ENCODE results near the gene SERPINA3. TPM values are rescaled to one million over a fixed set of nuclear protein-coding genes. Genes with fewer than 3 reads are reported as not detected.

Gene SERPINA3
- polyA plus RNA-seq (0.33 to 1.5 TPM (median 0.50 TPM) in 3 replicates), polyA minus RNA-seq (0.99 to 1.1 TPM in 2 of 3 replicates, not detected in the other)
- 2.4 TPM for polyA plus RNA-seq (2011; ENCODE audit: low read depth)
- 0.53 and 0.94 TPM in 2 replicates for polyA plus RNA-seq (2011; cell fraction: cytosol; rRNA removed)
- 4.0 and 4.3 TPM in 2 replicates for polyA plus RNA-seq (2011; cell fraction: nucleus; rRNA removed)
- polyA plus RNA-seq (2012; ENCODE audit: low replicate concordance): 0.33 and 6.3 TPM in 2 replicates
- not detected for polyA minus RNA-seq (2011; cell fraction: cytosol; rRNA and poly(A)+ RNA removed)
- polyA minus RNA-seq (2011; cell fraction: nucleus; rRNA and poly(A)+ RNA removed): 2.6 and 3.6 TPM in 2 replicates

GRCh38 chr14:94612174-94612573, at the start of gene SERPINA3:
SERPINA3 (plus strand) TSS chr14:94612391; CDS start chr14:94614442, 2,051 bp downstream.
- no peak for TF ChIP-seq EZH2 (IDR thresholded peaks at IDR 0.05; ENCODE audit: low read length)
- TF ChIP-seq, protein P1, sequence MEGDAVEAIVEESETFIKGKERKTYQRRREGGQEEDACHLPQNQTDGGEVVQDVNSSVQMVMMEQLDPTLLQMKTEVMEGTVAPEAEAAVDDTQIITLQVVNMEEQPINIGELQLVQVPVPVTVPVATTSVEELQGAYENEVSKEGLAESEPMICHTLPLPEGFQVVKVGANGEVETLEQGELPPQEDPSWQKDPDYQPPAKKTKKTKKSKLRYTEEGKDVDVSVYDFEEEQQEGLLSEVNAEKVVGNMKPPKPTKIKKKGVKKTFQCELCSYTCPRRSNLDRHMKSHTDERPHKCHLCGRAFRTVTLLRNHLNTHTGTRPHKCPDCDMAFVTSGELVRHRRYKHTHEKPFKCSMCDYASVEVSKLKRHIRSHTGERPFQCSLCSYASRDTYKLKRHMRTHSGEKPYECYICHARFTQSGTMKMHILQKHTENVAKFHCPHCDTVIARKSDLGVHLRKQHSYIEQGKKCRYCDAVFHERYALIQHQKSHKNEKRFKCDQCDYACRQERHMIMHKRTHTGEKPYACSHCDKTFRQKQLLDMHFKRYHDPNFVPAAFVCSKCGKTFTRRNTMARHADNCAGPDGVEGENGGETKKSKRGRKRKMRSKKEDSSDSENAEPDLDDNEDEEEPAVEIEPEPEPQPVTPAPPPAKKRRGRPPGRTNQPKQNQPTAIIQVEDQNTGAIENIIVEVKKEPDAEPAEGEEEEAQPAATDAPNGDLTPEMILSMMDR (optimal IDR thresholded peaks at IDR 0.05 in 1 of 3, IDR thresholded peaks at IDR 0.05 in 1 of 3, conservative IDR thresholded peaks at IDR 0.05 in 1 of 3; ENCODE audit: extremely low read depth in 1 of 3, insufficient read depth in 2 of 3, low read length in 3 of 3): no peak

DNA sequence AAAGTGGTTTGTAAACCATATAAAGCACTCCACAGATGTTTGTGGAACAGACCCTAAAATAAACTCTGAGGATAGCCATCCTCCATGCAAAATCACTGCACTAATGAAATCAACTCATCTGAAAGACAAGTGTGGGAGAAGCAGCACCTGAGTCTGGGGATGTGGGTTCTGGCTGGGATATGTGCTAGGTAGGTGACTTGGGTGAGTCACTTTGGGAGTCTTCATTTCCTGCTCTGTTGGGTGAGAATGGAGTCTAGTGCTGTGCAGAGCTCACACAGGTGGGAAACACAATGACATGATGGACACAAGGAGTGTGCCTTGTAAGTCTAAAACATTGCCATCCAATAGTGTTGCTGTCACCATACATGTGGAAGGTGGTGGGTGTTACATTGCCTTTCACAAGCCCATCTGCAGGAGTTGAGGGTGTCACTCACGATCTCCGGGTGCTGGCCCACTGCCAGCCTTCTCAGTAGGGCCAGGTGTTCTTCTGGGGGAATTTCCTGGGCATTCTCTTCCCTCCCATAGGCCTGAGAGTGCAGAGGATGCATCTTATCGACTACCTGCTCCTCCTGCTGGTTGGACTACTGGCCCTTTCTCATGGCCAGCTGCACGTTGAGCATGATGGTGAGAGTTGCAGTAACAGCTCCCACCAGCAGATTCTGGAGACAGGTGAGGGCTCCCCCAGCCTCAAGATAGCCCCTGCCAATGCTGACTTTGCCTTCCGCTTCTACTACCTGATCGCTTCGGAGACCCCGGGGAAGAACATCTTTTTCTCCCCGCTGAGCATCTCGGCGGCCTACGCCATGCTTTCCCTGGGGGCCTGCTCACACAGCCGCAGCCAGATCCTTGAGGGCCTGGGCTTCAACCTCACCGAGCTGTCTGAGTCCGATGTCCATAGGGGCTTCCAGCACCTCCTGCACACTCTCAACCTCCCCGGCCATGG, 49.0 kb upstream of the SERPINA3 start:
- Histone ChIP-seq H2AFZ (ENCODE audit: control insufficient read depth, low read length) (no peak overlapping the region), H3K4me3 (ENCODE audit: control insufficient read depth in 2 of 3, extremely low read depth in 1 of 3, insufficient read depth in 2 of 3, low read depth in 1 of 3, low read length in 3 of 3) (no peak overlapping the region), H4K20me1 (ENCODE audit: control insufficient read depth, extremely low read depth, insufficient read depth, low read length) (no peaks in the 10 kb centered on the region), H3K36me3 (ENCODE audit: control insufficient read depth in 2 of 2, extremely low read depth in 1 of 2, insufficient read depth in 2 of 2, low read length in 2 of 2) (no peaks in the 10 kb centered on the region), H3K27ac (ENCODE audit: control insufficient read depth, insufficient read depth, low read length) (no peak overlapping the region), H3K9me1 (ENCODE audit: control insufficient read depth, extremely low read depth, insufficient read depth, low read length) (no peaks in the 10 kb centered on the region), H3K4me2 (ENCODE audit: control insufficient read depth, extremely low read depth, insufficient read depth, low read depth, low read length) (no peak overlapping the region), H3K27me3 (ENCODE audit: control insufficient read depth, extremely low read depth, insufficient read depth, low read length) (no peaks in the 10 kb centered on the region), H3K9me3 (ENCODE audit: control insufficient read depth, low read depth, low read length) (no peaks in the 10 kb centered on the region), H3K9ac (ENCODE audit: control insufficient read depth, extremely low read depth, insufficient read depth, low read length) (no peak overlapping the region), H3K79me2 (ENCODE audit: control insufficient read depth, insufficient read depth, low read length) (no peaks in the 10 kb centered on the region), H3K4me1 (ENCODE audit: control insufficient read depth, extremely low read depth, insufficient read depth, low read length) (no peaks in the 10 kb centered on the region)
- DNase-seq (ENCODE audit: low read depth, low spot score) (no peak), FAIRE-seq (no peak)
- TF ChIP-seq EZH2 (IDR thresholded peaks at IDR 0.05; ENCODE audit: low read length): no peak
- TF ChIP-seq, protein P1 (optimal IDR thresholded peaks at IDR 0.05 in 1 of 3, IDR thresholded peaks at IDR 0.05 in 1 of 3, conservative IDR thresholded peaks at IDR 0.05 in 1 of 3; ENCODE audit: extremely low read depth in 1 of 3, insufficient read depth in 2 of 3, low read length in 3 of 3): no peak
- dilution Hi-C loops (cut with MboI; ENCODE audit: extremely low pct_ligation_motif_present, low sequenced_read_pairs): no loop called here

More at GRCh38 chr14:94612174-94612573, at the start of gene SERPINA3:
- no peaks in the 10 kb centered on the region for H4K20me1 ChIP-seq (ENCODE audit: control insufficient read depth, extremely low read depth, insufficient read depth, low read length)
- FAIRE-seq (no peak), DNase-seq (ENCODE audit: low read depth, low spot score) (no peak)
- H3K9ac ChIP-seq (ENCODE audit: control insufficient read depth, extremely low read depth, insufficient read depth, low read length): no peak within 1 kb of the TSS
- H2AFZ ChIP-seq (ENCODE audit: control insufficient read depth, low read length): no peak within 1 kb of the TSS
- H3K79me2 ChIP-seq (ENCODE audit: control insufficient read depth, insufficient read depth, low read length): no peaks in the 10 kb centered on the region
- H3K27ac ChIP-seq (ENCODE audit: control insufficient read depth, insufficient read depth, low read length): no peak within 1 kb of the TSS
- dilution Hi-C loops (cut with MboI; ENCODE audit: extremely low pct_ligation_motif_present, low sequenced_read_pairs): no loop called here
- no peak within 1 kb of the TSS for H3K4me3 ChIP-seq (ENCODE audit: control insufficient read depth in 2 of 3, extremely low read depth in 1 of 3, insufficient read depth in 2 of 3, low read depth in 1 of 3, low read length in 3 of 3)
- H3K9me3 ChIP-seq (ENCODE audit: control insufficient read depth, low read depth, low read length): no peaks in the 10 kb centered on the region
- no peaks in the 10 kb centered on the region for H3K27me3 ChIP-seq (ENCODE audit: control insufficient read depth, extremely low read depth, insufficient read depth, low read length)
- no peak within 1 kb of the TSS for H3K4me2 ChIP-seq (ENCODE audit: control insufficient read depth, extremely low read depth, insufficient read depth, low read depth, low read length)
- no peaks in the 10 kb centered on the region for H3K36me3 ChIP-seq (ENCODE audit: control insufficient read depth in 2 of 2, extremely low read depth in 1 of 2, insufficient read depth in 2 of 2, low read length in 2 of 2)
- H3K4me1 ChIP-seq (ENCODE audit: control insufficient read depth, extremely low read depth, insufficient read depth, low read length): peaks cover 9% of the 10 kb centered on the region
- no peaks in the 10 kb centered on the region for H3K9me1 ChIP-seq (ENCODE audit: control insufficient read depth, extremely low read depth, insufficient read depth, low read length)
